ENCODE data around the gene RIPOR2. TPM values are rescaled to one million over a fixed set of nuclear protein-coding genes. Genes with fewer than 3 reads are reported as not detected.

Gene RIPOR2
- total and polyA plus RNA-seq, 2 donors (not counting 3 experiments of a cell fraction or from before 2014, with no cell fraction given): 0.10 TPM; not detected in 1

GRCh38 chr6:24777227-24777626, 158.5 kb downstream of the RIPOR2 start:
- dilution Hi-C loops (cut with MboI; ENCODE audit: extremely low pct_ligation_motif_present, low sequenced_read_pairs) (no loop called here), intact Hi-C loops (cut with micrococcal nuclease) (loop anchor here (5.0 to 10.0 kb wide), 3 partner anchors 240 to 398 kb away; no protein-coding TSS in a partner anchor)
- Histone ChIP-seq H3K4me3 (replicated peaks in 1 of 3; ENCODE audit: insufficient read depth in 1 of 3, low read depth in 1 of 3, low read length in 3 of 3) (peak overlapping the region in 1 of 3 experiments; percentile 82), H3K79me2 (ENCODE audit: control insufficient read depth, insufficient read depth, low read length) (peaks cover 54% of the 10 kb centered on the region), H3K27me3 (ENCODE audit: control insufficient read depth in 2 of 2, insufficient read depth in 2 of 2, low read length in 2 of 2) (no peaks in the 10 kb centered on the region), H3K9me1 (replicated peaks; ENCODE audit: control insufficient read depth, extremely low read depth, insufficient read depth, low read length) (no peaks in the 10 kb centered on the region), H3K4me1 (ENCODE audit: control insufficient read depth, extremely low read depth, insufficient read depth, low read length) (peaks cover 23% of the 10 kb centered on the region), H3K4me2 (ENCODE audit: insufficient read depth, low read length) (peak overlapping the region; percentile 53), H2AFZ (ENCODE audit: low read depth, low read length) (no peak overlapping the region), H3K9me3 (replicated peaks; ENCODE audit: control insufficient read depth, insufficient read depth, low read length) (no peaks in the 10 kb centered on the region), H3K9ac (replicated peaks; ENCODE audit: extremely low read depth, insufficient read depth, low read length) (peak overlapping the region; percentile 88), H3K36me3 (ENCODE audit: control insufficient read depth in 2 of 2, extremely low read depth in 1 of 2, insufficient read depth in 2 of 2, low read length in 2 of 2) (peaks cover 0 to 8% of the 10 kb centered on the region in 2 experiments), H3K27ac (ENCODE audit: insufficient read depth, low read depth, low read length) (no peak overlapping the region), H4K20me1 (replicated peaks; ENCODE audit: control insufficient read depth, extremely low read depth, insufficient read depth, low read length) (no peaks in the 10 kb centered on the region)
- FAIRE-seq (no peak), DNase-seq (ENCODE audit: low read depth, low spot score) (no peak)
- BruUV-seq (replicated peaks): no TSS peak
- POLR2A ChIA-PET: no interaction called here
- no peak for TF ChIP-seq MYC (IDR thresholded peaks at IDR 0.05; ENCODE audit: low read depth, low read length)
- TF ChIP-seq MAX (IDR thresholded peaks at IDR 0.05; ENCODE audit: insufficient read depth, insufficient read length): no peak
- no peak for TF ChIP-seq FOS (IDR thresholded peaks at IDR 0.05; ENCODE audit: borderline replicate concordance, insufficient read depth, low read length)
- no peak for TF ChIP-seq POLR2AphosphoS5 (IDR thresholded peaks at IDR 0.05; ENCODE audit: insufficient read depth, low read depth, low read length)
- TF ChIP-seq JUN (IDR thresholded peaks at IDR 0.05; ENCODE audit: borderline replicate concordance, insufficient read depth, insufficient read length, low read depth): no peak
- no peak for TF ChIP-seq CTCF (IDR thresholded peaks at IDR 0.05; ENCODE audit: extremely low read depth in 1 of 2, insufficient read depth in 1 of 2, low read depth in 1 of 2, low read length in 2 of 2)
- no peak for TF ChIP-seq EZH2 (IDR thresholded peaks at IDR 0.05; ENCODE audit: borderline replicate concordance, low read depth, low read length, severe bottlenecking)
- TF ChIP-seq POLR2A (IDR thresholded peaks at IDR 0.05; ENCODE audit: low read depth, low read length): no peak
- TF ChIP-seq GATA2 (IDR thresholded peaks at IDR 0.05; ENCODE audit: insufficient read depth, insufficient read length, low read depth, low read length): no peak
- CTCF ChIA-PET: interaction anchor here (2.1 kb wide), 1 partner anchor 196 kb away, joined by 11 read pairs; no protein-coding TSS in a partner anchor

Data from endothelial cell of umbilical vein (primary cell).